ENCODE data around the gene CHST12.

DNA sequence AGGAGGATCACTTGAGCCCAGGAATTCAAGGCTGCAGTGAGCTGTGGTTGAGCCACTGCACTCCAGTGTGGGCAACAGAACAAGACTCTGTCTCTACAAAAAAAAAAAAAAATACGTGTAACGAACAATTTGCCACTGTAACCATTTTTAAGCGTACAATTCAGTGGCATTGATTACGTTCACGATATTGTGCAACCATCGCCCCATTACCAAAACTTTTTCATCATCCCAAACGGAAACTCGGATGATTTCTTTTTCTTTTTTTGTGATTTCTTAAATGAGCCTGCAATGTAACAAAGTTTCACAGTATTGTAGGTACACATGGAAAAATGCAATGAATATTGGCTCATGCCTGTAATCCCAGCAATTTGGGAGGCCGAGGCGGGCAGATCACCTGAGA, 63.3 kb downstream of the CHST12 start:
- TF ChIP-seq CTCF (conservative IDR thresholded peaks at IDR 0.05; ENCODE audit: low read length) (no peak), EZH2phosphoT487 (IDR thresholded peaks at IDR 0.05; ENCODE audit: borderline replicate concordance, low read depth, low read length) (no peak)
